ENCODE results near the gene ECT2L. TPM values are rescaled to one million over a fixed set of nuclear protein-coding genes. Genes with fewer than 3 reads are reported as not detected.
A peak's percentile ranks its signal among the peaks of the same experiment; 100 is the strongest.

The ECT2L gene
- total and polyA plus RNA-seq, 2 donors (not counting 3 experiments of a cell fraction or from before 2014, with no cell fraction given) = not detected

DNA sequence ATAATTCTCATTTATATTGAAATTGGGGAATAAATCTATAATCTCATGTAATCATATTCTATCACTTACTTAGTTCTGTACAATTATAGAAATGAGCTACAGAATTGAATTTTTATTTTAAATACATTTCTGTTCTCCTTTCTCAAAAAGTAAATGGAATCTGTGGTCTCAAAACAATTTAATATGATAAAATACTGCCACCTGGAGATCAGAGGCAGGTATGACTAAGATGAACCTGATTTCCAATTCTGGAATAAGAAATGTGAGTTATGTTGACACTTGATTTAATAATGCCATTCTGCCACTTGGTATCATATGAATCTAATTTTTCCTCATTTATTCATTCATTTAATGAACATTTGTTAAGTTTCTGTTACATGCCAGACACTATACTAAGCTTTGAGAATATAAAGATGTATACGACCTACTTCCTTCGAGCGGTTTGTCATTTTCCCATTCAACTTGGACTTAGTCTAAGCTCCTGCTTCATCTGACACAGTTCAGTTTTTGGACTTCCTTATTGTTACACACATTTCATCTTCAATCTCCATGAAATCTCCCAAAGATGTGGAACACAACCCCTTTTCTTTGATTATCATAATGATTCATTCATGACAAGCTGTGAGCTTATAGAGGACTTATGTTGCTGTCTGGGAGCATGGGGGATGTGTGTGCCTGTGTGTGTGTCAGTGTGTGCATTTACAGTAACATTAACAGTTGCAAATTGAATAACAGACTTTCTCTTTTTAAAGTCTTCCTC is 29.8 kb upstream of the ECT2L start:
- CTCF ChIA-PET = interaction anchor here (0.6 to 8.0 kb wide), 29 partner anchors 10 to 657 kb away, joined by 3 to 91 read pairs (median 4); no protein-coding TSS in a partner anchor
- BruUV-seq (replicated peaks) = no TSS peak

More for the DNA sequence above, 29.8 kb upstream of the ECT2L start:
- DNase-seq (ENCODE audit: low read depth, low spot score) = peak; percentile 64
- Histone ChIP-seq H2AFZ (ENCODE audit: low read depth, low read length) (no peak overlapping the region), H3K4me3 (replicated peaks in 1 of 3; ENCODE audit: insufficient read depth in 1 of 3, low read depth in 1 of 3, low read length in 3 of 3) (no peak overlapping the region), H3K27me3 (ENCODE audit: control insufficient read depth in 2 of 2, insufficient read depth in 2 of 2, low read length in 2 of 2) (no peaks in the 10 kb centered on the region), H3K27ac (ENCODE audit: insufficient read depth, low read depth, low read length) (no peak overlapping the region), H3K79me2 (ENCODE audit: control insufficient read depth, insufficient read depth, low read length) (no peaks in the 10 kb centered on the region), H3K4me2 (ENCODE audit: insufficient read depth, low read length) (no peak overlapping the region), H4K20me1 (replicated peaks; ENCODE audit: control insufficient read depth, extremely low read depth, insufficient read depth, low read length) (no peaks in the 10 kb centered on the region), H3K9me1 (replicated peaks; ENCODE audit: control insufficient read depth, extremely low read depth, insufficient read depth, low read length) (no peaks in the 10 kb centered on the region), H3K36me3 (ENCODE audit: control insufficient read depth in 2 of 2, extremely low read depth in 1 of 2, insufficient read depth in 2 of 2, low read length in 2 of 2) (no peaks in the 10 kb centered on the region), H3K4me1 (ENCODE audit: control insufficient read depth, extremely low read depth, insufficient read depth, low read length) (peaks cover 32% of the 10 kb centered on the region), H3K9ac (replicated peaks; ENCODE audit: extremely low read depth, insufficient read depth, low read length) (no peak overlapping the region), H3K9me3 (replicated peaks; ENCODE audit: control insufficient read depth, insufficient read depth, low read length) (no peaks in the 10 kb centered on the region)
- dilution Hi-C loops (cut with MboI; ENCODE audit: extremely low pct_ligation_motif_present, low sequenced_read_pairs) (no loop called here), intact Hi-C loops (cut with micrococcal nuclease) (loop anchor here (1.0 to 2.0 kb wide), 6 partner anchors 74 to 649 kb away; no protein-coding TSS in a partner anchor)
- peak; percentile 22 to 40 for TF ChIP-seq CTCF (IDR thresholded peaks at IDR 0.05; ENCODE audit: extremely low read depth in 1 of 2, insufficient read depth in 1 of 2, low read depth in 1 of 2, low read length in 2 of 2)
- no peak for TF ChIP-seq MAX (IDR thresholded peaks at IDR 0.05; ENCODE audit: insufficient read depth, insufficient read length)
- POLR2A ChIA-PET = no interaction called here
- peak; percentile 77 for FAIRE-seq

Measured in endothelial cell of umbilical vein (primary cell).